ENCODE results near the gene AAGAB. TPM values are rescaled to one million over a fixed set of nuclear protein-coding genes. Genes with fewer than 3 reads are reported as not detected.

The AAGAB gene
- total RNA-seq, 4 donors from 2014 or later = 29.4 to 39.2 (median 30.9) TPM

GRCh38 chr15:67280217-67280616 lies 25.8 kb upstream of the AAGAB start:
- Histone ChIP-seq H3K4me1 (no peaks in the 10 kb centered on the region), H3K9me3 (no peaks in the 10 kb centered on the region), H3K27me3 (no peaks in the 10 kb centered on the region), H3K27ac (no peak overlapping the region), H3K4me3 (no peak overlapping the region), H3K36me3 (no peaks in the 10 kb centered on the region)
- in situ Hi-C loops (cut with MboI; ENCODE audit: low sequenced_read_pairs in 4 of 4) (no loop called here), intact Hi-C loops (cut with DNase I; ENCODE audit: low total_unique reads) (no loop called here)
- no peak for DNase-seq
- no peak for ATAC-seq
- TF ChIP-seq CTCF (IDR thresholded peaks at IDR 0.05 in 4 of 5, conservative IDR thresholded peaks at IDR 0.05 in 1 of 5) (no peak), POLR2A (IDR thresholded peaks at IDR 0.05) (no peak)

GRCh38 chr15:67276666-67277065 lies 22.2 kb upstream of the AAGAB start:
- H3K9me3 ChIP-seq = no peaks in the 10 kb centered on the region
- intact Hi-C loops (cut with DNase I; ENCODE audit: low total_unique reads) (no loop called here), in situ Hi-C loops (cut with MboI; ENCODE audit: low sequenced_read_pairs in 4 of 4) (no loop called here)
- H3K27me3 ChIP-seq = no peaks in the 10 kb centered on the region
- TF ChIP-seq CTCF (IDR thresholded peaks at IDR 0.05 in 4 of 5, conservative IDR thresholded peaks at IDR 0.05 in 1 of 5) = no peak
- TF ChIP-seq POLR2A (IDR thresholded peaks at IDR 0.05) = no peak
- H3K36me3 ChIP-seq = no peaks in the 10 kb centered on the region
- H3K4me1 ChIP-seq = no peaks in the 10 kb centered on the region
- H3K27ac ChIP-seq = no peak overlapping the region
- ATAC-seq (no peak), DNase-seq (no peak)
- H3K4me3 ChIP-seq = no peak overlapping the region

- Histone ChIP-seq H3K4me1 (no peaks in the 10 kb centered on the region), H3K27ac (no peak overlapping the region), H3K27me3 (no peaks in the 10 kb centered on the region), H3K4me3 (no peak overlapping the region), H3K36me3 (no peaks in the 10 kb centered on the region), H3K9me3 (no peaks in the 10 kb centered on the region)
- DNase-seq (no peak), ATAC-seq (no peak)
- in situ Hi-C loops (cut with MboI; ENCODE audit: low sequenced_read_pairs in 4 of 4) = no loop called here
- intact Hi-C loops (cut with DNase I; ENCODE audit: low total_unique reads) = no loop called here
- TF ChIP-seq CTCF (IDR thresholded peaks at IDR 0.05 in 4 of 5, conservative IDR thresholded peaks at IDR 0.05 in 1 of 5) (no peak), POLR2A (IDR thresholded peaks at IDR 0.05) (no peak)
Measured at GRCh38 chr15:67274236-67274635, 19.8 kb upstream of the AAGAB start.

GRCh38 chr15:67267951-67268941 lies 13.8 kb upstream of the AAGAB start:
- no peak for TF ChIP-seq POLR2A (IDR thresholded peaks at IDR 0.05)
- no peak for TF ChIP-seq CTCF (IDR thresholded peaks at IDR 0.05 in 4 of 5, conservative IDR thresholded peaks at IDR 0.05 in 1 of 5)
- intact Hi-C loops (cut with DNase I; ENCODE audit: low total_unique reads) = no loop called here
- no peak overlapping the region for H3K27ac ChIP-seq
- H3K4me3 ChIP-seq = no peak overlapping the region
- DNase-seq = no peak
- no peaks in the 10 kb centered on the region for H3K9me3 ChIP-seq
- in situ Hi-C loops (cut with MboI; ENCODE audit: low sequenced_read_pairs in 4 of 4) = no loop called here
- H3K27me3 ChIP-seq = no peaks in the 10 kb centered on the region
- H3K4me1 ChIP-seq = no peaks in the 10 kb centered on the region
- no peak for ATAC-seq
- H3K36me3 ChIP-seq = no peaks in the 10 kb centered on the region
